IgD-negative memory B cell (primary cell): ENCODE data around the gene VILL. TPM values are rescaled to one million over a fixed set of nuclear protein-coding genes. Genes with fewer than 3 reads are reported as not detected.
"Not testable (repeated sequence)": the region's sequence is repeated elsewhere in the genome, so short reads cannot be mapped to it uniquely, and the experiment has no call there.

Source experiments
- H3K27ac Mint-ChIP-seq, 3 donors: one replicate each; pipeline ENCODE4 v1.8.0; 2020 to 2022; ENCODE audit warnings: mild to moderate bottlenecking in 3 of 3, mixed read lengths in 3 of 3, moderate library complexity in 1 of 3
- H3K27me3 Mint-ChIP-seq: one replicate; pipeline ENCODE4 v1.8.0; 2021; ENCODE audit warnings: mixed read lengths
- H3K36me3 Mint-ChIP-seq: one replicate; pipeline ENCODE4 v1.8.0; 2020; ENCODE audit warnings: mild to moderate bottlenecking, mixed read lengths
- H3K4me1 Mint-ChIP-seq, 3 donors: one replicate each; pipeline ENCODE4 v1.8.0; 2020 to 2022; ENCODE audit warnings: mixed read lengths in 3 of 3, mild to moderate bottlenecking in 1 of 3
- H3K4me3 Mint-ChIP-seq, 4 donors: one replicate each; pipeline ENCODE4 v1.8.0; 2020 to 2022; ENCODE audit warnings: mild to moderate bottlenecking in 4 of 4, mixed read lengths in 4 of 4, moderate library complexity in 3 of 4
- H3K9me3 Mint-ChIP-seq, 3 donors: one replicate each; pipeline ENCODE4 v1.8.0; 2020 to 2021; ENCODE audit warnings: mixed read lengths in 3 of 3, mild to moderate bottlenecking in 1 of 3
- polyA plus RNA-seq: library from polyadenylated mRNA; unstranded; fragments of 300-500 nt; fragmentation: Illumina TruSeq; gene quantifications from one replicate; pipeline ENCODE4 v1.2.3, GENCODE V29; 2021

The VILL gene
- polyA plus RNA-seq, 1 donor from 2014 or later, result 14.9 TPM

DNA sequence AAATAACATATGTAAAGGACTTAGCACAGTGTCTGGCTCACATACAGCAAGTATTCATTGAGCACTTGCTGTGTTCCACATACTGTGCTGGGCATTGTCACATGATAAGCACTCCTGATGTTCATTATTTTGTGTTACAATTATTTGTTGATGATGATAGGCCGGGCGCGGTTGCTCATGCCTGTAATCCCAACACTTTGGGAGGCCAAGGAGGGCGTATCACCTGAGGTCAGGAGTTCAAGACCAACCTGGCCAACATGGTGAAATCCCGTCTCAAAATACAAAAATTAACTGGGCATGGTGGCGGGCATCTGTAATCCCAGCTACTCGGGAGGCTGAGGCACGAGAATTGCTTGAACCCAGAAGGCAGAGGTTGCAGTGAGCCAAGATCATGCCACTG lies 18.5 kb upstream of the VILL start:
- H3K27me3 Mint-ChIP-seq, H3K4me1 Mint-ChIP-seq, H3K27ac Mint-ChIP-seq, H3K9me3 Mint-ChIP-seq, H3K36me3 Mint-ChIP-seq, H3K4me3 Mint-ChIP-seq: not testable (repeated sequence)

DNA sequence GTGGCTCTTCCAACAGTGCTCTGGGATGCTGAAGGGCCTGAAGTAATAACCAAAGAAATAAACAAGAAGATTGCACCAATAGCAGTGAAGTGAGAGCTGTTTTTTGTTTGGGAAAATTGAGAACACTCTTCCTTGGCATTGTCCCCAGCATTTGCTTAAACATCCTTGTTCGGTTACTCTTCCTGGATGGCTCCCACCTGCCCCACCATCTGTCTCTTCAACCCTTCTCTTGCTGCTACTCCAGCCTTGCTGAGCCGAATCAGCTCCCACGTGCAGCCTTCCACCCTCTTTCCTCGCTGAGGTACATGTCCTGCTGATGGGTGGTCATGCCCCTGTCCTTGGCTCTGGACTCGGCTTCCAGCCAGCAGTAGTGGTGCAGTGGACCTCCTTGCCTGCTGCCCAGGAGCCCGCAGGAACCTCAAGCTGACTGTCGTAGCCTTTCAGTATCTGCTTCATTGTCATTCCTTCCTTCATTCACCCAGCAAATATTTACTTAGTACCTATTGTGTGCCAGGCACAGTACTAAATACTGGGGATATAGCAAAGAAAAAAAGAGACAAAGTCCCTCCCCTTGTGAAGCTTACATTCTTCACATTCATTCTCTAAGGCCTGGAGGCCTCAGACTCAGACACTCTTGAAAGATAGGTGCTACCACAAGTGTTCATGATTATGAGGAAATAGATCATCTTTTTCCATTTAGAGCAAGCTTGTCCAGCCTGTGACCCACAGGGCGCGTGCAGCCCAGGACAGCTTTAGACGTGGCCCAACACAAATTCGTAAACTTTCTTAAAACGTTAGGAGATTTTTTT lies 17.1 kb upstream of the VILL start:
- Mint-ChIP-seq H3K36me3 (no peaks in the 10 kb centered on the region), H3K27me3 (no peaks in the 10 kb centered on the region), H3K9me3 (no peaks in the 10 kb centered on the region), H3K27ac (no peak overlapping the region), H3K4me1 (peaks cover 0 to 2% (median 0%) of the 10 kb centered on the region in 3 donors), H3K4me3 (no peak overlapping the region)

DNA sequence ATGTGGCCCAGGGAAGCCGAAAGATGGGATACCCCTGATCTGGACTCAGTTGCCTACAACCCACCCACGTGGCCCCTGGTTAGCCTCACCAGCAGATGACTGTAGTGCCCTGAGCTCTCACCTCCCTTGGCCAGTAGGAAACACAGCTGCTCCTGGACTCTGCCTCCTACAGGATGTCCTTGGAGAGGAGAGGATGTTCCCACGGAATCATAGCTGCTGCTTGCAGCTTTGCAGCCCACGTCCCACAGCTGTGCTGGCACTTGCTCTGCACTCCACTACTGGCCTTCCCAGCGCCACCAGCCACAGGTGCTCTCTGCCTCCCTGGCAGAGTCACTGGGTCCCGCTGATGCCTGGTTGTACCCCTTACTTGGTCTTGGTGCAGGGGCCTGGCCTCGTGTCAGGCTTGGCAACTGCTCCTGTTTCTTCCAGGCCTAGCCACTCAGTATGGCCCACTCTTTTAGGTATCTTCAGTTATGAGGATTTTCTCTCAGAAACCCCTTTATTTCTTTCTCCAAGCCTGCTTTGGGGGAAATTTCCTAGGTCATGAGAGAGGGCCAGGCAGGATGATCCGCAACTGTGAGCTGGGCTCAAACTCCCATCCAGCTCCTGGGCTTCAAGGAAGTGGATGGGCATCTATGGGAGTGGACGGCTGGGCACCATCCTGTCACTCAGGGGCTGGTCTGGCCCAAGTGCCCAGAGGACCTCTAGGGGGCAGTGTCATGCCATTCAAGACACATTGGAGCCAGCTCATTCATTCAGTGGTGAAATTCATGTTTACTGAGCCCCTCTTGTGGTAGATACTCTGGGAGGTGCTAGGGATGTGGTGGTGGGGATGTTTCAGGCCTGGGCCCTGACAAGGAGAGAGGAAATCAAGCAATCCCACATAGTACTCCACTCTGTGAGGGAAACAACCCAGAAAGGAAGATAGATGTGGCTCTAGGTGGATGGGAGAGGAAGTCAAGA lies 16.2 kb upstream of the VILL start:
- Mint-ChIP-seq H3K27ac (no peak overlapping the region), H3K36me3 (no peaks in the 10 kb centered on the region), H3K4me1 (peaks cover 0 to 2% (median 0%) of the 10 kb centered on the region in 3 donors), H3K9me3 (no peaks in the 10 kb centered on the region), H3K27me3 (no peaks in the 10 kb centered on the region), H3K4me3 (no peak overlapping the region)

DNA sequence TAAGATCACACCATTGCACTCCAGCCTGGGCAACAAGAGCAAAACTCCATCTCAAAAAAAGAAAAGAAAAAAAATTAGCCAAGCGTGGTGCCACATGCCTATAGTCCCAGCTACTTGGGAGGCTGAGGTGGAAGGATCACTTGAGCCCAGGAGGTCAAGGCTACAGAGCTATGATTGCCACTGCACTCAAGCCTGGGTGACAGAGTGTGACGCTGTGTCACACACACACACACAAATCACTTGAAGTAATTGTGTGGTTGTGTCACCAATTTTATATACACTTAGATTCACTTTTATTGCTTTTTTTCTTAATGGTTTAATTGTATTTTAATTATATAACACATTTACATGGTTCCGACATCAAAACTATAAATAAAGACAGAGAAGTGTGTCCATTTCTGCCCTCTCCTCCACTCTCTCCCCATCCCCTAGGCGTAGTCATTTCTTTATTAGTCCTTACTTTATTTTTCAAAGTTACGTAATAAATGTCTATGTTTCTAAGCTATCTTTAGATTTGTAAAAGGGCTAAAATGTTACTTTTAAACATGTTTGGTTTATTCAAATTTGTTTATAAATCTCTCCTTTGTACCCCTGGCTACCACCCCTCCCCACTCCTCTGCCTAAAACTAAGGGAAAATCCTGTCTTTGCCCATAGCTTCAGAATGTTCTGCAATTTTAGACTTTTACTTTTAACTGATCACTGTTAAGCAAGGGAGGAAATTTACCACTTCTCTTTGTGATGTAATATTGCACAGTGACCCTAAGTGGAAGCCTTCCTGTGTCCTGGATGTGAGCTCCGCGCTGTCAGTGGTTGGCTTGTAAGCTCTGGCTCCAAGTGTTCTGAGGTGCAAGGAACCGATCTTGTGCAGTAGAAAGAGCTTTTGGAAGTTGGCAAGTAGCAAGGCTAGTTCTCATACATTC lies 10.8 kb upstream of the VILL start:
- no peaks in the 10 kb centered on the region for H3K36me3 Mint-ChIP-seq
- no peak overlapping the region for H3K27ac Mint-ChIP-seq
- no peaks in the 10 kb centered on the region for H3K9me3 Mint-ChIP-seq
- no peak overlapping the region for H3K4me3 Mint-ChIP-seq
- H3K27me3 Mint-ChIP-seq, result peaks cover 3% of the 10 kb centered on the region
- H3K4me1 Mint-ChIP-seq, result peaks cover 0 to under 1% (median 0%) of the 10 kb centered on the region in 3 donors

DNA sequence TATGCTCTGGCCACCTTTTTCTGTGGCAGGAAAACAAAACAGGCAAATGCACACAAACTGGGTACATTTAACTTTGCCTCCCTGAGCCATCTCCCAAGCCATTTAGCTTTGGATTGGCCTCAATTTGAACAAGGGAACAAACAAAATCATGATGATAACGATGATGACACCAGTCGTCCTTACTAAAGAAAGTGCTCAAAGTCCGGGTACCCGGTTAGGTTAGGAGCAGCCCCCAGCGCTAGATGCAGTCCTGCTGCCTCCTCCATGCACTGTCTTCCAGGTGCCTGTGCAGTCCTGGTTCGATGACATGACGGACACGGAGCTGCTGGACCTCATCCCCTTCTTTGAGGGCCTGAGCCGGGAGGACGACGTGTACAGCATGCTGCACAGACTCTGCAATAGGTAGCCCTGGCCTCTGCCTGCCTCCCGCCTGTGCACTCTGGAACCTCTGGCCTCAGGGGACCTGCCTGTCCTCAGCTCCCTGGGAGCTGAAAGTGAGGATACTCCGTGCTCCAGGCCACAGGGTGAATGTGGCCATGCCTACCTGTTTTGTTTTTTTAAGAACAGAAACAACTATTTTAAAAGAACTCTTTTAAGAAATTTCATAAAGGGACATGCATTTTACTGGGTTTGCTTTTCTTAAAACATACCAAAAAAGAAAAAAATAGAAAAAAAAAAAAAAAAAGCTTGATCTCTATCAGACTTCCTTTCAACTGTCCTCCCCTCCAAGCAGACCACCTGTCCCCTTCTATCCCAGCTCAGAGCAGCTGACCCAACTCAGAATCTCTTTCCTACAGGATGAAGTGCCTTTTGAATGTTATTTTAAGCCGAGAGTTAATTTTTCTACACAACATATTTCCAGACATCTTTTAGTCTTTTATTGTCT lies 9.9 kb upstream of the VILL start:
- Mint-ChIP-seq H3K4me3 (no peak overlapping the region), H3K4me1 (no peaks in the 10 kb centered on the region), H3K27me3 (peaks cover 3% of the 10 kb centered on the region), H3K36me3 (no peaks in the 10 kb centered on the region), H3K27ac (no peak overlapping the region), H3K9me3 (no peaks in the 10 kb centered on the region)

DNA sequence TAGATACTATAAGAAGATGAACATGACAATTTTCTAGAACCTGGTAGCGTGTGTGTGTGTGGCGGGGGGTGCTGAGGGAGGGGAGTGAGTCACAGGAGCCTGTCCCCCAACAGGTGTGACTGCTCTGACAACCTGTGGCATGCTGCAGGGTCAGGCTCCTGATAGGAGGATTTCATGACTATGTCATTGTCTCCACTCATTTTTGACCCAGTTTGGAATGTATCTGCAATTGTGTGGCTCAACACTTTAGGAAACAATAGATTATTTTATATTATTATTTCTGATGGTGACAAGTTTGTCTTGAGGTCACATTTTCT lies 9.3 kb upstream of the VILL start:
- no peaks in the 10 kb centered on the region for H3K4me1 Mint-ChIP-seq
- no peaks in the 10 kb centered on the region for H3K9me3 Mint-ChIP-seq
- H3K27ac Mint-ChIP-seq, result no peak overlapping the region
- peaks cover 5% of the 10 kb centered on the region for H3K27me3 Mint-ChIP-seq
- no peak overlapping the region for H3K4me3 Mint-ChIP-seq
- H3K36me3 Mint-ChIP-seq, result no peaks in the 10 kb centered on the region

DNA sequence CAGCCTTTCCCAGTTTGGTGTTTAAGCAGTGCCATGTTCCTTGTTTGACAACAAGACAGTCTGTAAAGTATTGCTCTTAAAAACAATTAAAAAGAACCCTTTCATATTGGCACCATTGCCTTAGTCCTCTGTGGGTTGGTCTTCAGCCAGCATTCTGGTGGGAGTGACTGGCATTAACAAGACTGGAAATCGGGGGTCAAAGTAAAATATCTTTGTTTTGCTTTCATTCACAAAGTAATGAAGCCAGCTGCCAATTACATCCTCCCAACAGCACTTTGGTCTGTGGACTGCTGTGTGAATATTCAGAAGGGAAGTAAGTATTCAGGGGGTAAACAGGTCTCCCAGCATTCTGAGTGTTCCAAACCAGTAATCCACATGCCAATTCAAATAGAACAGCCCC lies 8.3 kb upstream of the VILL start:
- Mint-ChIP-seq H3K4me3 (no peak overlapping the region), H3K4me1 (no peaks in the 10 kb centered on the region), H3K36me3 (no peaks in the 10 kb centered on the region), H3K9me3 (no peaks in the 10 kb centered on the region), H3K27ac (peak overlapping the region in 1 of 3 donors; percentile 9), H3K27me3 (peaks cover 5% of the 10 kb centered on the region)

DNA sequence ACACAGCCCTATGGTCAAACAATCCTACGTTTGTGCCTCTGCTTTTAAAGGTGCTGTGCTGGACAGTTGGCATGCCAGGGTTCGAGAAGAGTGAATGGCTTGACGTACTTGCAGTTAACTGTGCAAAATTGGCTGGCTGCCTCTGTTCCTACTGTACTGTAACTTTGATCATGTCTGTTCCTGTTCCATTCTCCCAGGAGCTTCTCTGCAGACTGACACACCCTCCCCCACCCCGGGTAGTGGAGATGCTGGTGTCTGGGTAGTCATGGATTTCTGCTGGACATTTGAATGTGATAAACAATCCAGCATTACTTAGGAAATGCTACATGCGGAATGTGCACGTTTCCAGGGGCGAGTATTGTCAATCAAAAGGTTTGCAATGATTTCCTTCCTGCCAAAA lies 6.5 kb upstream of the VILL start:
- peaks cover 5% of the 10 kb centered on the region for H3K27me3 Mint-ChIP-seq
- no peaks in the 10 kb centered on the region for H3K9me3 Mint-ChIP-seq
- H3K4me1 Mint-ChIP-seq, result no peaks in the 10 kb centered on the region
- H3K4me3 Mint-ChIP-seq, result no peak overlapping the region
- no peaks in the 10 kb centered on the region for H3K36me3 Mint-ChIP-seq
- H3K27ac Mint-ChIP-seq, result no peak overlapping the region

DNA sequence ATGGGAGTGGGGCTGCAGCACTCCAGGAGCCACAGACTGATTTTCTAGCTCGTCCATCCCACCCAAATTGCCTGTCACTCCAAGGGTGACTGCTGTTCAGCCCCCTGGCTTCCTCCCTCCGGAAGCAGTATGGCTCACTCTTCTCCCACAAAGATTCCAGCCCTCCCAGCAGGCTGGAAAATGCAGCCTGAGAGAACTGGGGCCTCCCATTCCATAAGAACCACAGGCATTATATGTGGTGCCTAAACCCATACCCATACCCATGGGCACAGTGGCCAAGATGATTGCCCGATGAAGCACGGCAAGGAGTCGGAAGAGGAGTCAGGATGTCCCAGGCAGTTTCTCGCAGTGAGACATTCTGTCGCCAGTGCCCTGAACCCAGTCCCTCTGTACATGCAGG lies 6.0 kb upstream of the VILL start:
- H3K27me3 Mint-ChIP-seq, result peaks cover 5% of the 10 kb centered on the region
- H3K36me3 Mint-ChIP-seq, result no peaks in the 10 kb centered on the region
- H3K4me1 Mint-ChIP-seq, result no peaks in the 10 kb centered on the region
- H3K9me3 Mint-ChIP-seq, result no peaks in the 10 kb centered on the region
- no peak overlapping the region for H3K4me3 Mint-ChIP-seq
- no peak overlapping the region for H3K27ac Mint-ChIP-seq

DNA sequence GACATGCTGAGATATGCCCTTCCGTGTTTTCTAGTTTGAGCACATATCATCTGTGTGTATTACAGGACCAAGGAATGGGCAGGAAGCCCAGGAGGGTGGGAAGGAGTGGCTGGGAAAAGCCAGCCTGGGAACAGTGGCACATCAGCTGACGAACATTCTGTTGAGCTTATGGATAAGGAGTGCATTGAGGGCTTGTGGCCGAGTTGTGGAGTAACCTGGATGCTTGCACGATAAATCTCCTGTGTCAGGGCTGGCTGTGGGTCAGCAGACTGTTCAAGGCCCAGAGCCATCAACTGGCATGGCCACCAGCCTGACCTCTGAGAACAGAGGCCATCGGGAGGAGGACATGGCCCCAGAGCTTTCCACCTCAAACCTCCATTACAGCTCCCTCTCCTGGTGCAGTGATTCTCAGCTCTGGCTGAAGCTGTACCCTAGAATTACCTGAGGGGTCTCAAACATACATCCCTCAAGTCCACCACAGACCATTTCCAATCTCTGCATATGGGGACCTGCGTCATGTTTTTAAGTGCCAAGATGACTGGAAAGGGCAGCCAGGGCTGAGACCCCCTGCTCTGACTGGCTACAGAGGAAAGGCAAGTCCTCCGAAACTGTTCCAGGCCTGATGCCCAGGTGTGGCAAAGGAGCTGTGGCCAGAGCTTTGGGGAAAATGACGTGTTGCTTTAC lies 4.8 kb upstream of the VILL start:
- Mint-ChIP-seq H3K27ac (no peak overlapping the region), H3K4me1 (no peaks in the 10 kb centered on the region), H3K36me3 (no peaks in the 10 kb centered on the region), H3K27me3 (peaks cover 5% of the 10 kb centered on the region), H3K9me3 (no peaks in the 10 kb centered on the region), H3K4me3 (no peak overlapping the region)

DNA sequence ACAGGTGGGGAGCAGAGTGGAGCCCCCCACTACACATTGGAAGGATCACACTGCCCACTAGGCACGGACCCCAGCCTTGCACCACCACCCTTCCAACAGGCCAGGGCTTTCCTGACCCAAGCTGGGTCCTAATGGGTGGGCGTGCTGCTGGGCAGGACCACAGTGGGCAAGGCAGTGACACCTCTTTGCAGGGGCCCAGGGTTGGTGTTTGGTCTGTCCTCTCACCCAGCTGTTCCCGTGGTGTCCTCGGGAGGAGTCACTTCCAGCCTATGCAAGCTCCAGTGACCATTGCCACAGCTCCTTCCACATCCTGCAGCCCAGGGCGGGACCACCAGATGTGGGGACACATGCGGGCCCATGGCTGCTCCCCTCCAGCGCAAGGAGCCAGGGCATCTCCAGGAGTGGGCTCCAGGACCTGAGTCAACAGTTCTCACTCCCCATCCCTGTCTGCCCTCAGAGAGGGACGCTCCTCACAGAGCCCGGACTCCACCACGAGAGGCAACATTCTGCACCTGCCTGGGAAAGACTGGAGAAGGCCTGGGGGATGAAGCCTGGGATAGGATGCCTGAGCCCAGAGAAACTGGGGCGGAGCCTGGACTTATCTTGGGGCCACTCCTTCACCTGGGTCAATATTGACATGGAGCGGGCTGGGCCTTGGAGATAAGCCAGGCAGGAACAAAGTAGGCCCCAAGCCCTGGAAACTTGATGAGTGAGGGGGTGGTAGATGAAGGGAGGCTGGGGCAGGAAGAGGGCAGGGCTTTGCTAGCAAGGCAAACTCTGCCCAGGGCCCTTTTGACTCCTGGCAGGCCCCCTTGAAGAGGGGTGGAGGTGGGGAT lies 3.9 kb upstream of the VILL start:
- Mint-ChIP-seq H3K36me3 (no peaks in the 10 kb centered on the region), H3K9me3 (no peaks in the 10 kb centered on the region), H3K4me3 (no peak overlapping the region), H3K4me1 (no peaks in the 10 kb centered on the region), H3K27me3 (peaks cover 2% of the 10 kb centered on the region), H3K27ac (no peak overlapping the region)

DNA sequence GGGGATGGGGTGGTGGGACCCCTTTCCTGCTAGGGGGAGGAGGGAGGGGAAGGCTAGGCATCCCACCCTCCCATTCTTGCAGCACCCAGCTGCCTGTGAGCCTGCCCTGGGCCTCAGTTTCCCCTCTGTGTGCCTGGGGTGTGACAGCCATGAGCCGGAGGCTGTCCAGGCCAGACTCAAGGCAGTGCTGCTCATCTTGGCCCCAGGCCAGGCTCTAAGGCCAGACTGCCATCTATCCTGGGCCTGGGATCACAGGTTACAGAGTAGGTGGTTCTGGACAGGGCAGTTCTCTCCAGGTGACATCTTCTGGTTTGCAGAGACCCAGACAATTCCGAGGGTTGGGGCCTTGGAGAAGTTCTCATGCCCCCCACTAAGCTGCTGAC lies 3.3 kb upstream of the VILL start:
- Mint-ChIP-seq H3K4me3 (no peak overlapping the region), H3K27ac (no peak overlapping the region), H3K36me3 (no peaks in the 10 kb centered on the region), H3K27me3 (peaks cover 2% of the 10 kb centered on the region), H3K9me3 (no peaks in the 10 kb centered on the region), H3K4me1 (no peaks in the 10 kb centered on the region)

DNA sequence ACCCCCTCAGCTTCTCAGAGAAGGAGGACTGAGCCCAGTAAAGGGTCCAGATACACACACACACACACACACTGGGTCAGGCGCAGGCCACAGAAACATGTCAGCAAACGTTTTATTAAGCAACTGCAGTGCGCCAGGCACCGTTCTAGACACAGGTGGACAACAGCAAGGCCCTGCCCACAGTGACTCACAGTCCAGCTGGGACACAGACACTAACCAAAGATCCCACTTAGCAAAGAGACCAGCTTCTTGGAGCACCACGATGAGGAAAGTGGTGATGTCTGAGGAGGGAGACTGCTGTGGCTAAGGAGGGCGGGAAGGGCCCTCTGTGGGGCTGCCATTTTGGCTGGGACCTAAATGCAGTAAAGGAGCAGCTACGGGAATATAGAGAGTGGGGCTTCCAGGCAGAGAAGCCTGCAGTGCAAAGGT lies 2.8 kb upstream of the VILL start:
- peaks cover 2% of the 10 kb centered on the region for H3K27me3 Mint-ChIP-seq
- peak overlapping the region in 1 of 4 donors; percentile 37 for H3K4me3 Mint-ChIP-seq
- peaks cover 0 to under 1% (median 0%) of the 10 kb centered on the region in 3 donors for H3K4me1 Mint-ChIP-seq
- H3K27ac Mint-ChIP-seq, result no peak overlapping the region
- no peaks in the 10 kb centered on the region for H3K36me3 Mint-ChIP-seq
- H3K9me3 Mint-ChIP-seq, result no peaks in the 10 kb centered on the region
